Adrenal gland (tissue), 12 donors: Measurements from ENCODE around the gene HBP1. TPM values are rescaled to one million over a fixed set of nuclear protein-coding genes. Genes with fewer than 3 reads are reported as not detected.

ENCODE experiments used
- DNase-seq, 7 donors: peaks; one replicate each; pipeline ENCODE4 v3.0.0-alpha.2; 2019 to 2020
- H3K27ac ChIP-seq, 5 donors: fragments of 200-600 bp; sonication (generic) in 4 of 5; 1 replicate in 3 of 5; 2 replicates in 2 of 5; pipeline versions ENCODE4 v1.5.1 to v1.8.0; 2016 to 2020; ENCODE audit warnings: mild to moderate bottlenecking in 1 of 5
- H3K27me3 ChIP-seq: fragments of 200-600 bp; 2 replicates; pipeline ENCODE4 v1.8.0; 2021
- H3K36me3 ChIP-seq, 2 donors: fragments of 200-600 bp; replicated peaks in 1 of 2; 1 replicate in 1 of 2; 2 replicates in 1 of 2; pipeline versions ENCODE4 v1.5.1 to v1.8.0; 2018 to 2022
- H3K4me1 ChIP-seq, 2 donors: fragments of 200-600 bp; replicated peaks in 1 of 2; 1 replicate in 1 of 2; 2 replicates in 1 of 2; pipeline versions ENCODE4 v1.5.1 to v1.8.0; 2018 to 2021
- H3K4me3 ChIP-seq, 4 donors: fragments of 200-600 bp; sonication (generic) in 3 of 4; one replicate each; pipeline ENCODE4 v1.5.1; 2016 to 2018
- H3K9me3 ChIP-seq, 3 donors: fragments of 200-600 bp; sonication (generic) in 1 of 3; replicated peaks in 1 of 3; 1 replicate in 2 of 3; 2 replicates in 1 of 3; pipeline versions ENCODE4 v1.5.1 to v1.8.0; 2016 to 2021
- POLR2A ChIP-seq, 2 donors: fragments of 450-650 bp; IDR thresholded peaks; one replicate each; pipeline ENCODE4 v1.6.1; 2017; ENCODE audit warnings: antibody characterized with exemption in 2 of 2, mild to moderate bottlenecking in 2 of 2, moderate library complexity in 1 of 2
- WGBS, 4 donors: extraction: QIAGEN DNeasy Blood & Tissue Kit in 2 of 4; methylation state at CpG; one replicate each; pipeline versions ENCODE4 v1.1.5 to v1.1.7; 2013 to 2017; 5-methylcytosine and 5-hydroxymethylcytosine counted together
- intact Hi-C, 2 donors: fragments of 100-400 bp; cut with DNase I; formaldehyde crosslinking; loops; one replicate each; pipeline versions ENCODE4 v1.14.1 to v1.15.0; 2022 to 2023
- polyA plus RNA-seq, 3 donors: library from polyadenylated mRNA; stranded (reverse); fragments of 200-250 nt in 2 of 3; fragments of 350-450 nt in 1 of 3; fragmentation: Illumina TruSeq in 1 of 3; extraction: RNeasy Lipid Tissue Mini Kit (QIAGEN cat#74804) in 1 of 3; gene quantifications; one replicate each; pipeline ENCODE4 v1.2.3, GENCODE V29; 2013 to 2014
- total RNA-seq, 9 donors: library from RNA; depleted of rRNA in 4 of 9; stranded (reverse); fragments of >200 nt in 4 of 9; fragments of 120-200 nt in 1 of 9; fragmentation: NEBNext Ultra II Directional in 1 of 9; extraction: Animal tissue kit (Norgen Biotek cat#: 25700) in 1 of 9; gene quantifications; one replicate each; pipeline versions ENCODE4 v1.1.0 to v1.2.4, GENCODE V29; 2013 to 2023
- TF ChIP-seq, protein P1 (sequence below), 6 experiments: fragments of 450-650 bp in 4 of 6; fragments of 200-600 bp in 2 of 6; sonication (generic) in 1 of 6; IDR thresholded peaks; 1 replicate in 5 of 6; 2 replicates in 1 of 6; pipeline versions ENCODE4 v1.5.1 to v1.8.0; 2016 to 2021; ENCODE audit warnings: antibody characterized with exemption in 6 of 6, mild to moderate bottlenecking in 2 of 6, moderate library complexity in 1 of 6
- donor health status: healthy with polysubstance abuse.
- donor health status: Bipolar disorder and iron deficiency.
- donor health status: DM: yes; HTN: yes; CAD: no.
- donor health status: DM: no; HTN: no; CAD: no.
- donor health status: DM: no; HTN: no; CAD: no.
- donor health status: DM: yes; HTN: yes; CAD: no.

The HBP1 gene
- total and polyA plus RNA-seq, 12 donors: 36.2 to 158 (median 84.7) TPM

DNA sequence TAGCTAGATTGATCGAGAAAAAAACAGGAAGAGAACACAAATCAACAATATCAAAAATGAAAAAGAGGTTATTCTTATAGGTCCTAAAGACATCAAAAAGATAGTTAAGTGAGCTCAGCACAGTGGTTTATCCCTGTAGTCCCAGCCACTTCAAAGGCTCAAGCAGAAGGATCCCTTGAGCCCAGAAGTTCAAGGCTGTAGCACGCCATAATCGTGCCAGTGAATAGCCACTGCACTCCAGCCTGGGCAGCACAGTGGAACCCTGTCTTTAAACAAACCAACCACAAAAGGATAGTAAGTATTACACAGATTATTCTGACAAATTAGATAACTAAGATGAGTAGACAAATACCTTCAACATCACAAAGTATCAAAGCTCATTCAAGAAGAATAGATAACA lies 83.2 kb downstream of the HBP1 start:
- Histone ChIP-seq H3K36me3 (no peaks in the 10 kb centered on the region), H3K27ac (peak overlapping the region in 1 of 5 donors; percentile 1), H3K4me3 (no peak overlapping the region), H3K4me1 (peaks cover 0 to 7% of the 10 kb centered on the region in 2 donors), H3K27me3 (no peaks in the 10 kb centered on the region), H3K9me3 (no peaks in the 10 kb centered on the region)
- no peak for TF ChIP-seq POLR2A (IDR thresholded peaks at IDR 0.05)
- TF ChIP-seq, protein P1, sequence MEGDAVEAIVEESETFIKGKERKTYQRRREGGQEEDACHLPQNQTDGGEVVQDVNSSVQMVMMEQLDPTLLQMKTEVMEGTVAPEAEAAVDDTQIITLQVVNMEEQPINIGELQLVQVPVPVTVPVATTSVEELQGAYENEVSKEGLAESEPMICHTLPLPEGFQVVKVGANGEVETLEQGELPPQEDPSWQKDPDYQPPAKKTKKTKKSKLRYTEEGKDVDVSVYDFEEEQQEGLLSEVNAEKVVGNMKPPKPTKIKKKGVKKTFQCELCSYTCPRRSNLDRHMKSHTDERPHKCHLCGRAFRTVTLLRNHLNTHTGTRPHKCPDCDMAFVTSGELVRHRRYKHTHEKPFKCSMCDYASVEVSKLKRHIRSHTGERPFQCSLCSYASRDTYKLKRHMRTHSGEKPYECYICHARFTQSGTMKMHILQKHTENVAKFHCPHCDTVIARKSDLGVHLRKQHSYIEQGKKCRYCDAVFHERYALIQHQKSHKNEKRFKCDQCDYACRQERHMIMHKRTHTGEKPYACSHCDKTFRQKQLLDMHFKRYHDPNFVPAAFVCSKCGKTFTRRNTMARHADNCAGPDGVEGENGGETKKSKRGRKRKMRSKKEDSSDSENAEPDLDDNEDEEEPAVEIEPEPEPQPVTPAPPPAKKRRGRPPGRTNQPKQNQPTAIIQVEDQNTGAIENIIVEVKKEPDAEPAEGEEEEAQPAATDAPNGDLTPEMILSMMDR (IDR thresholded peaks at IDR 0.05): no peak
- intact Hi-C loops: no loop called here
- DNase-seq: peak in 3 of 7 donors; percentile 17 to 37 (median 22)
- WGBS, 4 donors: 38 to 61% (median 48%) methylated on average over 3 of the region's 3 CpGs

Other genes with a start within 250 kb of the HBP1 start
- 100 to 1,000 TPM in 4 of 9 donors, 10 to 100 TPM in 5; 58.2 to 145 (median 87.9) TPM for gene PRKAR2B, start 124.3 kb upstream of the HBP1 start, total RNA-seq
- gene PRKAR2B, start 124.3 kb upstream of the HBP1 start, polyA plus RNA-seq: 100 to 1,000 TPM in 1 of 3 donors, 10 to 100 TPM in 2; 30.4 to 212 (median 54.5) TPM